ENCODE data around the gene MED25. TPM values are rescaled to one million over a fixed set of nuclear protein-coding genes. Genes with fewer than 3 reads are reported as not detected.
A peak's percentile ranks its signal among the peaks of the same experiment; 100 is the strongest.

MED25 gene
- total and polyA plus RNA-seq, 3 experiments from 2014 or later, result 23.7 to 47.2 (median 42.3) TPM

DNA sequence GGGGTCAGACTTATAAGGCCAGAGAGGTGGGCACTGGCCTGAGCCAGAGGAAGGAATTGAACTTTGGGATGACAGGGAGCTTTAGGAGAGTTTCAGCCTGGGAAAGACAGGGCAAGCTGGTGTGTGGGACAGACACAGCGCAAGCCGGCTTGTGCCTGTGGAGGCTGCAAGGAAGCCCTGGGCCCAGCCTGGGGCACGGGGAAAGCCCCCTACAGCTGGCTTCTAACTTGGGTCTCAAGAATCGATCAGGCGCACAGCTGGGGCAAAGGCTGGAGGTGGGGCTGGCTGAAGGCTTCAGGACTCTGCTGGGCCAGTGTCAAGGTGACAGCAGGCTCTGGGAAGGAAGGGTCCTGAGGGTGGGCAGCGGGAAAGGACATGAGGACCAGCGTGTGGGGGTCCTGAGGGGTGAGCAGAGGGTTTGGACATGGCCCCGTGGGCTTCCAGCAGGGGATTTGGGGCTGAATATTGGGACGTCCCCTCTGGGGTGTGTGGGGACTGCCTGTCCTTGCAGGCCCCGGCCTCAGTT, 35.8 kb downstream of the MED25 start:
- Histone ChIP-seq H3K27ac (ENCODE audit: low read depth, low read length) (no peak overlapping the region), H3K4me1 (ENCODE audit: insufficient read depth, low read length) (peaks cover 21% of the 10 kb centered on the region), H3K9me3 (ENCODE audit: low read length) (no peaks in the 10 kb centered on the region), H3K27me3 (ENCODE audit: insufficient read depth, low read length, poor library complexity, severe bottlenecking) (no peaks in the 10 kb centered on the region), H3K36me3 (ENCODE audit: insufficient read depth, low read length) (no peaks in the 10 kb centered on the region), H3K4me3 (ENCODE audit: low read length) (no peak overlapping the region)
- H3K36me3 Mint-ChIP-seq, result peaks cover 0 to 46% (median 0%) of the 10 kb centered on the region in 3 donors
- ChIA-PET POLR2A (interaction anchor here (0.9 to 2.4 kb wide), 4 partner anchors 10 to 23 kb away, joined by 3 to 11 read pairs (median 6); partner anchors contain the start of gene AKT1S1), CTCF (no interaction called here)
- peaks cover 0 to 4% of the 10 kb centered on the region in 2 donors for H3K27me3 Mint-ChIP-seq
- H3K27ac Mint-ChIP-seq, result peak overlapping the region in 4 of 8 donors; percentile 61 to 79 (median 71)
- no peaks in the 10 kb centered on the region for H3K9me3 Mint-ChIP-seq
- peak overlapping the region in 5 of 7 donors; percentile 45 to 81 (median 59) for H3K4me3 Mint-ChIP-seq
- no peak for DNase-seq
- peaks cover 27 to 41% (median 31%) of the 10 kb centered on the region in 3 donors for H3K4me1 Mint-ChIP-seq

GRCh38 chr19:49854378-49855263, 36.5 kb downstream of the MED25 start:
- DNase-seq, result no peak
- H3K36me3 ChIP-seq (ENCODE audit: insufficient read depth, low read length), result no peaks in the 10 kb centered on the region
- Mint-ChIP-seq H3K4me1 (peaks cover 24 to 37% (median 28%) of the 10 kb centered on the region in 3 donors), H3K36me3 (peaks cover 0 to 49% (median 0%) of the 10 kb centered on the region in 3 donors), H3K27me3 (peaks cover 0 to 4% of the 10 kb centered on the region in 2 donors), H3K27ac (no peak overlapping the region), H3K4me3 (no peak overlapping the region), H3K9me3 (no peaks in the 10 kb centered on the region)
- ChIA-PET CTCF (no interaction called here), POLR2A (interaction anchor here (1.0 to 2.4 kb wide), 2 partner anchors 15 to 22 kb away, joined by 3 to 11 read pairs; partner anchors contain the start of gene AKT1S1)
- peaks cover 21% of the 10 kb centered on the region for H3K4me1 ChIP-seq (ENCODE audit: insufficient read depth, low read length)
- no peak overlapping the region for H3K4me3 ChIP-seq (ENCODE audit: low read length)
- no peaks in the 10 kb centered on the region for H3K9me3 ChIP-seq (ENCODE audit: low read length)
- no peaks in the 10 kb centered on the region for H3K27me3 ChIP-seq (ENCODE audit: insufficient read depth, low read length, poor library complexity, severe bottlenecking)
- no peak overlapping the region for H3K27ac ChIP-seq (ENCODE audit: low read depth, low read length)

GRCh38 chr19:49855277-49855675, 37.2 kb downstream of the MED25 start:
- Histone ChIP-seq H3K36me3 (ENCODE audit: insufficient read depth, low read length) (no peaks in the 10 kb centered on the region), H3K27ac (ENCODE audit: low read depth, low read length) (no peak overlapping the region), H3K4me3 (ENCODE audit: low read length) (no peak overlapping the region), H3K27me3 (ENCODE audit: insufficient read depth, low read length, poor library complexity, severe bottlenecking) (no peaks in the 10 kb centered on the region), H3K4me1 (ENCODE audit: insufficient read depth, low read length) (peaks cover 17% of the 10 kb centered on the region), H3K9me3 (ENCODE audit: low read length) (no peaks in the 10 kb centered on the region)
- H3K27me3 Mint-ChIP-seq, result peaks cover 0 to 4% of the 10 kb centered on the region in 2 donors
- POLR2A ChIA-PET, result interaction anchor here (1.0 kb wide), 1 partner anchor 22 kb away, joined by 3 read pairs; the partner anchor contains the start of gene AKT1S1
- DNase-seq, result no peak
- CTCF ChIA-PET, result no interaction called here
- H3K27ac Mint-ChIP-seq, result peak overlapping the region in 1 of 8 donors; percentile 68
- H3K9me3 Mint-ChIP-seq, result no peaks in the 10 kb centered on the region
- H3K4me1 Mint-ChIP-seq, result peaks cover 17 to 30% (median 22%) of the 10 kb centered on the region in 3 donors
- peak overlapping the region in 1 of 7 donors; percentile 27 for H3K4me3 Mint-ChIP-seq
- H3K36me3 Mint-ChIP-seq, result peaks cover 0 to 53% (median 0%) of the 10 kb centered on the region in 3 donors

DNA sequence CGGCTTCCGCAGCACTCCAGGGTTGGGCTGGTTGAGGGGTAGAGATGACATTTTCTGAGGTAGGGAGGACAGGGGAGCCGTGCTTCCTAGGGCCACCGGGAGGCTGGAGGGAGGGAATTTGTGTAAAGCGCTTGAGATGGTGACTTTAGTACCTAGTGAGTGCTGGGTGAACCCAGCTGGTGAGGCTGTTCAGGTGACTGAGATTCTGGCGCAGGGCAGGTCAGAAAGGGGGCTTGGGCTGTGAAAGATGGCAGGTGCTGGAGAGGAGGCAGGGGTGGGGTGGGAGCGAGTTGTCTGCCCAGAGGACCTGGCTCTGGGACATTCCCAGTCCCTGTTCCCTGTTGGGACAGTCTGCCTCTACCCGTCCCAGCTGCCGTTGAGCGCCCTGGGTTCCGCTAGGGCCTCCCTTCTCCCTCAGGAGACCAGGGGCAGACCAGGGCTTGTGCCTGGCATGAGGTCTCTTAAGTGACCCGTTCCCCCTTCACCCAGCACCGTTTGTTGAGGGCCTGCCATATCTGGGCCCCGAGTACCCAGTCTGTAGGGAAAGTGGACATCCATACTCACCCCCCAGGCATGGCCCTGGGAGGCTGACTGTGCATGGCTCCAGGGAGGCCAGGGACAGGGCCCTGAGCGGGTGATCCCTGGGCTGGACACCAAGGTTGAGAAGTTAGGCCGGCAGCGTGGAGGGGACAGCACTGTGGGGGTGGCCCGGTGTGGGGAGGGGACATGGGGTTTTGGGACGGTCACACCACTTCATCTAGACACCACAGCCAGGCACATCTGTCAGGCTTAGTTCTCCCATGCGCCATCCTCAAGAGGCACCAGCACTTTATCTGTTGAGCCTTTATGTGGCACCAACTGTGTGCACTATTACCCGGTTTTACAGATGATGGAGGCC, 37.8 kb downstream of the MED25 start:
- Mint-ChIP-seq H3K4me1 (peaks cover 16 to 25% (median 19%) of the 10 kb centered on the region in 3 donors), H3K27ac (peak overlapping the region in 2 of 8 donors; percentile 29 to 68), H3K4me3 (peak overlapping the region in 2 of 7 donors; percentile 52 to 72), H3K27me3 (peaks cover 0 to 2% of the 10 kb centered on the region in 2 donors), H3K9me3 (no peaks in the 10 kb centered on the region), H3K36me3 (peaks cover 0 to 54% (median 0%) of the 10 kb centered on the region in 3 donors)
- no peak overlapping the region for H3K4me3 ChIP-seq (ENCODE audit: low read length)
- H3K27ac ChIP-seq (ENCODE audit: low read depth, low read length), result no peak overlapping the region
- no peaks in the 10 kb centered on the region for H3K27me3 ChIP-seq (ENCODE audit: insufficient read depth, low read length, poor library complexity, severe bottlenecking)
- H3K36me3 ChIP-seq (ENCODE audit: insufficient read depth, low read length), result no peaks in the 10 kb centered on the region
- no peaks in the 10 kb centered on the region for H3K9me3 ChIP-seq (ENCODE audit: low read length)
- ChIA-PET POLR2A (no interaction called here), CTCF (no interaction called here)
- DNase-seq, result no peak
- peaks cover 15% of the 10 kb centered on the region for H3K4me1 ChIP-seq (ENCODE audit: insufficient read depth, low read length)

GRCh38 chr19:49856574-49857021, 38.5 kb downstream of the MED25 start:
- no peak overlapping the region for H3K4me3 ChIP-seq (ENCODE audit: low read length)
- H3K27ac Mint-ChIP-seq, result no peak overlapping the region
- no peaks in the 10 kb centered on the region for H3K9me3 ChIP-seq (ENCODE audit: low read length)
- no peaks in the 10 kb centered on the region for H3K27me3 ChIP-seq (ENCODE audit: insufficient read depth, low read length, poor library complexity, severe bottlenecking)
- peaks cover 15% of the 10 kb centered on the region for H3K4me1 ChIP-seq (ENCODE audit: insufficient read depth, low read length)
- ChIA-PET CTCF (no interaction called here), POLR2A (no interaction called here)
- H3K9me3 Mint-ChIP-seq, result no peaks in the 10 kb centered on the region
- peak overlapping the region in 1 of 7 donors; percentile 52 for H3K4me3 Mint-ChIP-seq
- H3K27me3 Mint-ChIP-seq, result peaks cover 0 to 2% of the 10 kb centered on the region in 2 donors
- H3K4me1 Mint-ChIP-seq, result peaks cover 16 to 25% (median 19%) of the 10 kb centered on the region in 3 donors
- H3K36me3 ChIP-seq (ENCODE audit: insufficient read depth, low read length), result no peaks in the 10 kb centered on the region
- H3K36me3 Mint-ChIP-seq, result peaks cover 0 to 58% (median 0%) of the 10 kb centered on the region in 3 donors
- no peak overlapping the region for H3K27ac ChIP-seq (ENCODE audit: low read depth, low read length)
- DNase-seq, result no peak

DNA sequence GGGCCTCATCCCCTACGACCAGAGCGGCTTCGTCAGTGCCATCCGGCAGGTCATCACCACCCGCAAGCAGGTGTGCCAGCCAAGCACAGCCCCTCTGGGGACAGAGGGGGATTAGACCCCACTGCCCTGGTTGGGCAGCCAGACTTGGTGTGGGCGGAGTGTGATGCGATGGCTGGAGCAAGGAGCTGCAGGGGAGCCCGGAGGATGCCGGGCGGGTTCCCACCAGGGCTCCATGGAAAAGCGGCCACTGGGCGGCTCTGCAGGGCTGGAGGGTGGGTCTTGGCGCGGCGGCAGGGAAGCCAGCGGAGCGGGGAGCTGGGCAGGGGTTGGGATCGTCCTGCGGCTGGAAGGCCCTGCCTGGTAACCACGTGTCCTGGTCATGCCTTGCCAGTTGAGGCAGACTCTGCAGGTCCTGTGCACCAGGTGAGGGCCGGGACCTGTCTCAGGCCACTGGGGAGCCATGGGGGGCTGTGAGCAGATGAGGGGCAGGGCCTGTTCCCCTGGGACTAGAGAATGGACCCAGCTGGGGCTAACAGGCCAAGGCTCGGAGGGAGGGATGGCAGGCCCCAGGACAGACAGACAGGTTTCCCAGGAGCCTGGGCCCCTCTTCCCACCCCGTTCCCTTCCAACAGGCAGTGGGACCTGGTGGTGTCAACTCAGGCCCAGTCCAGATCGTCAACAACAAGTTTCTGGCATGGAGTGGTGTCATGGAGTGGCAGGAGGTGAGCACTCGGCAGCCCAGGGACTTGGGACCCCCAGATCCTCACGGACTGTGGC, 39.2 kb downstream of the MED25 start:
- H3K36me3 ChIP-seq (ENCODE audit: insufficient read depth, low read length), result no peaks in the 10 kb centered on the region

DNA sequence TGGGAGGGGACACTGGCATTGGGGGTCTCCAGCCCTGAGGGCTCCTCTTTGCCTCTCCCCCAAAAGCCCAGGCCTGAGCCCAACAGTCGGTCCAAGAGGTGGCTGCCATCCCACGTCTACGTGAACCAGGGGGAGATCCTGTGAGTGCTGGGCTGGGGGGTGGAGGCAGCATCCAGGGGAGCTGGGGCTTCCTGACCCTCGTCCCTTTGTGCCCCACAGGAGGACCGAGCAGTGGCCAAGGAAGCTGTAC, 39.7 kb downstream of the MED25 start:
- CTCF ChIA-PET, result no interaction called here
- POLR2A ChIA-PET, result no interaction called here
- H3K27ac Mint-ChIP-seq, result no peak overlapping the region

More for the DNA sequence above, 39.2 kb downstream of the MED25 start:
- ChIA-PET CTCF (no interaction called here), POLR2A (no interaction called here)
- peaks cover 11% of the 10 kb centered on the region for H3K4me1 ChIP-seq (ENCODE audit: insufficient read depth, low read length)
- H3K9me3 ChIP-seq (ENCODE audit: low read length), result no peaks in the 10 kb centered on the region
- H3K27ac ChIP-seq (ENCODE audit: low read depth, low read length), result no peak overlapping the region
- H3K9me3 Mint-ChIP-seq, result no peaks in the 10 kb centered on the region
- H3K4me3 Mint-ChIP-seq, result no peak overlapping the region
- no peaks in the 10 kb centered on the region for H3K27me3 Mint-ChIP-seq
- no peaks in the 10 kb centered on the region for H3K27me3 ChIP-seq (ENCODE audit: insufficient read depth, low read length, poor library complexity, severe bottlenecking)
- peak overlapping the region in 1 of 8 donors; percentile 24 for H3K27ac Mint-ChIP-seq
- DNase-seq, result no peak
- H3K4me1 Mint-ChIP-seq, result peaks cover 13 to 20% (median 14%) of the 10 kb centered on the region in 3 donors
- H3K4me3 ChIP-seq (ENCODE audit: low read length), result no peak overlapping the region
- H3K36me3 Mint-ChIP-seq, result peaks cover 0 to 60% (median 0%) of the 10 kb centered on the region in 3 donors

More for the DNA sequence above, 39.7 kb downstream of the MED25 start:
- no peaks in the 10 kb centered on the region for H3K27me3 ChIP-seq (ENCODE audit: insufficient read depth, low read length, poor library complexity, severe bottlenecking)
- peaks cover 8 to 15% (median 9%) of the 10 kb centered on the region in 3 donors for H3K4me1 Mint-ChIP-seq
- H3K36me3 Mint-ChIP-seq, result peaks cover 0 to 57% (median 0%) of the 10 kb centered on the region in 3 donors
- peaks cover 6% of the 10 kb centered on the region for H3K4me1 ChIP-seq (ENCODE audit: insufficient read depth, low read length)
- no peak overlapping the region for H3K27ac ChIP-seq (ENCODE audit: low read depth, low read length)
- H3K9me3 ChIP-seq (ENCODE audit: low read length), result no peaks in the 10 kb centered on the region
- H3K36me3 ChIP-seq (ENCODE audit: insufficient read depth, low read length), result no peaks in the 10 kb centered on the region
- H3K27me3 Mint-ChIP-seq, result no peaks in the 10 kb centered on the region
- no peaks in the 10 kb centered on the region for H3K9me3 Mint-ChIP-seq
- no peak for DNase-seq
- no peak overlapping the region for H3K4me3 ChIP-seq (ENCODE audit: low read length)
- H3K4me3 Mint-ChIP-seq, result no peak overlapping the region

All from CD8-positive, alpha-beta memory T cell (primary cell).